Measurements from ENCODE around the gene HM13. TPM values are rescaled to one million over a fixed set of nuclear protein-coding genes. Genes with fewer than 3 reads are reported as not detected.

The HM13 gene
- polyA plus RNA-seq, 1 donor (not counting 4 experiments of a cell fraction or from before 2014, with no cell fraction given) = 127 TPM

DNA sequence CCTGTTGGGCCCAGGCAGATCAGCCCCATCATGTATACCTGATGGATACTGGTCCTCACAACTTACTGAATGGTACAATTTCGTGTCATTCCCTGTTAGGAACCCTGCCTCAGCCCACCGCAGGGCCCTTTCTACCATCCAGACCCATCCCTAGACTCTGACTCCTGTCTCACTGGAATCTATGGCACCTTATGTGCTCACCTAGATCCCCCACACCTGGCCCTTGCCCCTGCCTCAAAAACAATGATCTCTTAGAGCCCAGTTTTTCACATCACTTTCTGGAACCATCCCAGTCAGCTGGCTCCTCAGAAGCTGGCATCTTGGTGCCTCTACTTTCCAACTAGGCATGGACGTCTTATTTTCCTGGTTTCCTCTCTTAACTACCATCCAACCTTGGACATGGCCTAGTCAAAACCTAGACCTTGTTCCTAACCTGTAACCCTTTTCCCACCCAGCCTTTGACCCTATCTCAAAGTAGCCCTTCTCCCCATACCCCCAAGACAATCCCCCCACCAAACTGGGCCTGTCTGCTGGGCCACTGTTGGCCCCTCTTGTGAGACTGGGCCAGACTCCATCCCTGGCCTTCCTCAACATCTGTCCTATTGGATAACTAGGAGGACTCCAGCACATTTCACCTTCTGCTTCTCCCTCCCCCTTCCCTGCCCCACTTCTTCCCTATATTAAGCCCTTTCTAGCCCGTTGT is 981 bp downstream of the HM13 start:
- H3K9ac ChIP-seq (ENCODE audit: control insufficient read depth, extremely low read depth, insufficient read depth, low read length) = peak overlapping the region; percentile 92
- dilution Hi-C loops (cut with MboI; ENCODE audit: extremely low pct_ligation_motif_present, low sequenced_read_pairs) = no loop called here
- no peaks in the 10 kb centered on the region for H3K9me3 ChIP-seq (ENCODE audit: control insufficient read depth, low read depth, low read length)
- peak overlapping the region; percentile 88 to 96 (median 93) for H3K4me3 ChIP-seq (ENCODE audit: control insufficient read depth in 2 of 3, extremely low read depth in 1 of 3, insufficient read depth in 2 of 3, low read depth in 1 of 3, low read length in 3 of 3)
- H2AFZ ChIP-seq (ENCODE audit: control insufficient read depth, low read length) = peak overlapping the region; percentile 97
- peak overlapping the region; percentile 93 for H3K4me2 ChIP-seq (ENCODE audit: control insufficient read depth, extremely low read depth, insufficient read depth, low read depth, low read length)
- TF ChIP-seq, protein P1, sequence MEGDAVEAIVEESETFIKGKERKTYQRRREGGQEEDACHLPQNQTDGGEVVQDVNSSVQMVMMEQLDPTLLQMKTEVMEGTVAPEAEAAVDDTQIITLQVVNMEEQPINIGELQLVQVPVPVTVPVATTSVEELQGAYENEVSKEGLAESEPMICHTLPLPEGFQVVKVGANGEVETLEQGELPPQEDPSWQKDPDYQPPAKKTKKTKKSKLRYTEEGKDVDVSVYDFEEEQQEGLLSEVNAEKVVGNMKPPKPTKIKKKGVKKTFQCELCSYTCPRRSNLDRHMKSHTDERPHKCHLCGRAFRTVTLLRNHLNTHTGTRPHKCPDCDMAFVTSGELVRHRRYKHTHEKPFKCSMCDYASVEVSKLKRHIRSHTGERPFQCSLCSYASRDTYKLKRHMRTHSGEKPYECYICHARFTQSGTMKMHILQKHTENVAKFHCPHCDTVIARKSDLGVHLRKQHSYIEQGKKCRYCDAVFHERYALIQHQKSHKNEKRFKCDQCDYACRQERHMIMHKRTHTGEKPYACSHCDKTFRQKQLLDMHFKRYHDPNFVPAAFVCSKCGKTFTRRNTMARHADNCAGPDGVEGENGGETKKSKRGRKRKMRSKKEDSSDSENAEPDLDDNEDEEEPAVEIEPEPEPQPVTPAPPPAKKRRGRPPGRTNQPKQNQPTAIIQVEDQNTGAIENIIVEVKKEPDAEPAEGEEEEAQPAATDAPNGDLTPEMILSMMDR (optimal IDR thresholded peaks at IDR 0.05 in 1 of 3, IDR thresholded peaks at IDR 0.05 in 1 of 3, conservative IDR thresholded peaks at IDR 0.05 in 1 of 3; ENCODE audit: extremely low read depth in 1 of 3, insufficient read depth in 2 of 3, low read length in 3 of 3) = no peak
- TF ChIP-seq EZH2 (IDR thresholded peaks at IDR 0.05; ENCODE audit: low read length) = no peak
- peak overlapping the region; percentile 90 for H3K27ac ChIP-seq (ENCODE audit: control insufficient read depth, insufficient read depth, low read length)
- H3K9me1 ChIP-seq (ENCODE audit: control insufficient read depth, extremely low read depth, insufficient read depth, low read length) = peaks cover 2% of the 10 kb centered on the region
- peaks cover 6 to 20% of the 10 kb centered on the region in 2 experiments for H3K36me3 ChIP-seq (ENCODE audit: control insufficient read depth in 2 of 2, extremely low read depth in 1 of 2, insufficient read depth in 2 of 2, low read length in 2 of 2)
- peaks cover 23% of the 10 kb centered on the region for H3K4me1 ChIP-seq (ENCODE audit: control insufficient read depth, extremely low read depth, insufficient read depth, low read length)
- peaks cover 58% of the 10 kb centered on the region for H3K79me2 ChIP-seq (ENCODE audit: control insufficient read depth, insufficient read depth, low read length)
- H4K20me1 ChIP-seq (ENCODE audit: control insufficient read depth, extremely low read depth, insufficient read depth, low read length) = peaks cover 4% of the 10 kb centered on the region
- FAIRE-seq (no peak), DNase-seq (ENCODE audit: low read depth, low spot score) (no peak)
- no peaks in the 10 kb centered on the region for H3K27me3 ChIP-seq (ENCODE audit: control insufficient read depth, extremely low read depth, insufficient read depth, low read length)

GRCh38 chr20:31515775-31516107 is 1.5 kb downstream of the HM13 start:
- peaks cover 63% of the 10 kb centered on the region for H3K79me2 ChIP-seq (ENCODE audit: control insufficient read depth, insufficient read depth, low read length)
- no peaks in the 10 kb centered on the region for H3K27me3 ChIP-seq (ENCODE audit: control insufficient read depth, extremely low read depth, insufficient read depth, low read length)
- DNase-seq (ENCODE audit: low read depth, low spot score) (no peak), FAIRE-seq (no peak)
- peaks cover 9 to 23% of the 10 kb centered on the region in 2 experiments for H3K36me3 ChIP-seq (ENCODE audit: control insufficient read depth in 2 of 2, extremely low read depth in 1 of 2, insufficient read depth in 2 of 2, low read length in 2 of 2)
- peaks cover 2% of the 10 kb centered on the region for H3K9me1 ChIP-seq (ENCODE audit: control insufficient read depth, extremely low read depth, insufficient read depth, low read length)
- H4K20me1 ChIP-seq (ENCODE audit: control insufficient read depth, extremely low read depth, insufficient read depth, low read length) = peaks cover 6% of the 10 kb centered on the region
- no peak overlapping the region for H2AFZ ChIP-seq (ENCODE audit: control insufficient read depth, low read length)
- TF ChIP-seq, protein P1 (optimal IDR thresholded peaks at IDR 0.05 in 1 of 3, IDR thresholded peaks at IDR 0.05 in 1 of 3, conservative IDR thresholded peaks at IDR 0.05 in 1 of 3; ENCODE audit: extremely low read depth in 1 of 3, insufficient read depth in 2 of 3, low read length in 3 of 3) = no peak
- no peak for TF ChIP-seq EZH2 (IDR thresholded peaks at IDR 0.05; ENCODE audit: low read length)
- H3K4me1 ChIP-seq (ENCODE audit: control insufficient read depth, extremely low read depth, insufficient read depth, low read length) = peaks cover 23% of the 10 kb centered on the region
- H3K27ac ChIP-seq (ENCODE audit: control insufficient read depth, insufficient read depth, low read length) = peak overlapping the region; percentile 90
- no peaks in the 10 kb centered on the region for H3K9me3 ChIP-seq (ENCODE audit: control insufficient read depth, low read depth, low read length)
- dilution Hi-C loops (cut with MboI; ENCODE audit: extremely low pct_ligation_motif_present, low sequenced_read_pairs) = no loop called here
- peak overlapping the region; percentile 92 for H3K9ac ChIP-seq (ENCODE audit: control insufficient read depth, extremely low read depth, insufficient read depth, low read length)
- peak overlapping the region; percentile 93 for H3K4me2 ChIP-seq (ENCODE audit: control insufficient read depth, extremely low read depth, insufficient read depth, low read depth, low read length)
- H3K4me3 ChIP-seq (ENCODE audit: control insufficient read depth in 2 of 3, extremely low read depth in 1 of 3, insufficient read depth in 2 of 3, low read depth in 1 of 3, low read length in 3 of 3) = peak overlapping the region; percentile 88 to 96 (median 93)
